HUES6 (cell line): ENCODE data around the gene GPR34.
"Not testable (repeated sequence)": the region's sequence is repeated elsewhere in the genome, so short reads cannot be mapped to it uniquely, and the experiment has no call there.

ENCODE experiments used
- H3K27ac ChIP-seq: 2 replicates; pipeline ENCODE4 v1.7.0; 2013; ENCODE audit warnings: low read depth, mild to moderate bottlenecking, low read length, inconsistent platforms
- H3K27me3 ChIP-seq: 2 replicates; pipeline ENCODE4 v1.6.1; 2013; ENCODE audit warnings: low read length; ENCODE audit not compliant: control insufficient read depth, insufficient read depth
- H3K36me3 ChIP-seq: 2 replicates; pipeline ENCODE4 v1.6.1; 2013; ENCODE audit warnings: low read length; ENCODE audit not compliant: control insufficient read depth, insufficient read depth
- H3K4me1 ChIP-seq: 2 replicates; pipeline ENCODE4 v1.6.1; 2013; ENCODE audit warnings: low read length; ENCODE audit not compliant: control insufficient read depth, insufficient read depth
- H3K4me3 ChIP-seq: 2 replicates; pipeline ENCODE4 v1.5.1; 2013; ENCODE audit warnings: low read depth, low read length
- H3K9ac ChIP-seq: one replicate; pipeline ENCODE4 v1.6.1; 2013; ENCODE audit warnings: mild to moderate bottlenecking, low read length
- H3K9me3 ChIP-seq: 2 replicates; pipeline ENCODE4 v1.6.1; 2013; ENCODE audit warnings: low read depth, low read length; ENCODE audit not compliant: control insufficient read depth, insufficient read depth

Gene GPR34, protein sequence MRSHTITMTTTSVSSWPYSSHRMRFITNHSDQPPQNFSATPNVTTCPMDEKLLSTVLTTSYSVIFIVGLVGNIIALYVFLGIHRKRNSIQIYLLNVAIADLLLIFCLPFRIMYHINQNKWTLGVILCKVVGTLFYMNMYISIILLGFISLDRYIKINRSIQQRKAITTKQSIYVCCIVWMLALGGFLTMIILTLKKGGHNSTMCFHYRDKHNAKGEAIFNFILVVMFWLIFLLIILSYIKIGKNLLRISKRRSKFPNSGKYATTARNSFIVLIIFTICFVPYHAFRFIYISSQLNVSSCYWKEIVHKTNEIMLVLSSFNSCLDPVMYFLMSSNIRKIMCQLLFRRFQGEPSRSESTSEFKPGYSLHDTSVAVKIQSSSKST

DNA sequence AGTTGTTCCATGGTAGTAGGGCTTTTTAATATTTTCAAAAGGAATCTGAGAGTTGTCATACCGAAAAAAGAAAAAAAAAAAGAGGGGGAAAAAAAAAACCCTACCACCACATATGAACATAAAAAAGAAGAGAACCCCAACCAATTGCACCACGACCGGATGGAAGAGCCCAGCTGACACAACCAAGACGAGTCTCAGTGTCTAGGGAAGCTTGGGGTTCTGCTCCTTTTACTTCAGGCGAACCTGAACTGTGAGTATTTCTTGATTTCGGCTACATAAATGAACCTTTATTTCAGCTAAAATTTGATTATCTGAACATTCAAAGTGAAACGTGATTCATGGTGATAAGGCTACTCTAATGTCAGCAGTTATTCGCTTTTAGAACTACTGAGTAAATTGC lies at the start of gene GPR34:
Gene GPR34 (plus strand): TSS at position 139 of the 400 bp plus-strand sequence. CDS start 6,661 bp downstream, outside the sequence.
- Histone ChIP-seq H3K4me3 (no peak within 1 kb of the TSS), H3K4me1 (no peaks in the 10 kb centered on the region), H3K27me3 (no peaks in the 10 kb centered on the region), H3K9ac (no peak within 1 kb of the TSS), H3K27ac (no peak within 1 kb of the TSS), H3K36me3 (no peaks in the 10 kb centered on the region), H3K9me3 (no peaks in the 10 kb centered on the region; the same call in 1 of the 2 replicates)

DNA sequence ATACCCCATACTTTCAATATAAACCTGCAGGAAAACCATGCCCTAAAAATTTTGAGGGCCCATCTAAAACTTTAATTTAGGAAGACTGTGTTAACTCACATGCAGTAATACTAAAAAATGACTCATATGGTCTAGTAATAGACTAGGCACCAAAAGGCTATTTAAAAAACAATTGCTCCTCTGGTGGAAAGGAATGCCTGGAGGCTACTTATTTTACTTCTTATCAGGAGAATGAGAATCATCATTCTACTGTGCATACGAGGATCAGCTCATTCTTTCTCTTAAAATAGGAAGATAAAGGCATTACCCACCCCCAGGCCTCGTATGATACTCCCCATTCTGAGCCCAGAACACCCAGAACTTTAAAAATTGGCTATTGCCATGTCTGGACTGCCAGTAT lies 42.6 kb upstream of the GPR34 start:
- H3K4me3 ChIP-seq, H3K27me3 ChIP-seq, H3K27ac ChIP-seq, H3K9ac ChIP-seq, H3K4me1 ChIP-seq: not testable (repeated sequence)
- H3K9me3 ChIP-seq, result peaks cover 28% of the 10 kb centered on the region
- H3K36me3 ChIP-seq, result peaks cover 26% of the 10 kb centered on the region; the same call in 1 of the 2 replicates

DNA sequence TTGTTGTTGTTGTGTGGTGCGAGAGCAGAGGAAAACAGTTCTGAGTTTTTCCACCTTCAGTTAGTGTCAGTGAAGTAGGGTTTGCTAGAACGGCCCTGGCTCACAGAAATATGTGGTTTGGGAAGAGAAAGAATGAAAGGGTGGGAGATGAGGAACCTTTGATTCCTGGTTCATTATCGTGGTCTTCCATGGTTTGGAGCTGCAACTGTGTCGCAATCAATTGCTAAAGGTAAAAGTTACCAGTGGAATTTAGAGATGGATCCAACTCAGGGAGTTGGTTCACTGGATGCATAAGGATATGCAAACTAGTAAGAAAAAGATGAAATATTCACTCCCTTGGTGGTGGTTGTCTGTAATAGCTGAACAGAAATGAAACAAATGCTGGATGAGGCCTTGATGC lies 35.6 kb upstream of the GPR34 start:
- no peak overlapping the region for H3K9ac ChIP-seq
- H3K36me3 ChIP-seq, result peaks cover 33% of the 10 kb centered on the region
- no peak overlapping the region for H3K27ac ChIP-seq
- H3K9me3 ChIP-seq, result peaks cover 5% of the 10 kb centered on the region; the same call in 1 of the 2 replicates
- H3K4me1 ChIP-seq, result no peaks in the 10 kb centered on the region; the same call in 1 of the 2 replicates
- no peaks in the 10 kb centered on the region for H3K27me3 ChIP-seq
- H3K4me3 ChIP-seq, result no peak overlapping the region

DNA sequence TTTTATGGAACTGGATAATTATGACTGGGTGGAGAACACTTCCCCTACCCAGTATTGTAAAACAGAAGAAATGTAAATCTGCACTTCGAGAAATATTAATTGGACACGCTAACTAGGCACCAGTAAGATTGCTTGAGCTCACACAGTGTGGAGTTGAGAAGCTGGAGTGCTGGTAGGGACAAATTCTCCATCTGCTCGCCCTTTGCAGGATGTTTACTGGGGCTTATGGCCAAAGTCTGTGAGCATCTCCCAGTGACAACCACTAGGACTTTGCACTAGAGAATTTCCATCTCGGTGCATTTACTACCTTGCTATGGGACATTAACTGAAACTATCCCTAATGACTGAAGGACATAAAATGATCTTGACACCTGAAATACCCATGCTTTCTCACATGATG lies 33.7 kb upstream of the GPR34 start:
- Histone ChIP-seq H3K27me3 (no peaks in the 10 kb centered on the region), H3K27ac (no peak overlapping the region)

DNA sequence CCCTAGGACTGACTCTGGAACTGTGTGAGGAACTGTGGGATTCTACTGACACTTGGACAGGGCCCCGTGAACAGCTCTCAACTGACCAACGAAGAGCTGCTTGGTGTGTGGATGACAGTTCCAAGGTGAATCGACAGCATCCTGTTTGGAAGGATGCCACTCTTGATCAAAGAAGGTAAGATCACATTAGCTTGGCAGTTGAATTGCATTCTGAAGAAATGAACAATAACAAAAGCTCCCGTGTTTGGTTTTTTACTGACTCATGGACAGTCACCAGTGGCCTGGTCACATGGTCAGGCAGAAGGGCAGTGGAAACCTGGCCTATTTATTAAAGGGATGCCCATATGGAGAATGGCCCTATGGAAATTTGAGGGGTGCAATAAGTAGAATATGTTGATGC lies 33.1 kb upstream of the GPR34 start:
- H3K27ac ChIP-seq, result no peak overlapping the region
- no peaks in the 10 kb centered on the region for H3K9me3 ChIP-seq
- no peaks in the 10 kb centered on the region for H3K27me3 ChIP-seq
- H3K4me3 ChIP-seq, result no peak overlapping the region
- no peaks in the 10 kb centered on the region for H3K4me1 ChIP-seq
- H3K36me3 ChIP-seq, result peaks cover 53% of the 10 kb centered on the region
- H3K9ac ChIP-seq, result no peak overlapping the region

More for the DNA sequence above, 33.7 kb upstream of the GPR34 start:
- H3K9me3 ChIP-seq, result no peaks in the 10 kb centered on the region
- no peak overlapping the region for H3K9ac ChIP-seq
- H3K4me1 ChIP-seq, result no peaks in the 10 kb centered on the region; the same call in 1 of the 2 replicates
- peaks cover 53% of the 10 kb centered on the region for H3K36me3 ChIP-seq
- H3K4me3 ChIP-seq, result no peak overlapping the region

DNA sequence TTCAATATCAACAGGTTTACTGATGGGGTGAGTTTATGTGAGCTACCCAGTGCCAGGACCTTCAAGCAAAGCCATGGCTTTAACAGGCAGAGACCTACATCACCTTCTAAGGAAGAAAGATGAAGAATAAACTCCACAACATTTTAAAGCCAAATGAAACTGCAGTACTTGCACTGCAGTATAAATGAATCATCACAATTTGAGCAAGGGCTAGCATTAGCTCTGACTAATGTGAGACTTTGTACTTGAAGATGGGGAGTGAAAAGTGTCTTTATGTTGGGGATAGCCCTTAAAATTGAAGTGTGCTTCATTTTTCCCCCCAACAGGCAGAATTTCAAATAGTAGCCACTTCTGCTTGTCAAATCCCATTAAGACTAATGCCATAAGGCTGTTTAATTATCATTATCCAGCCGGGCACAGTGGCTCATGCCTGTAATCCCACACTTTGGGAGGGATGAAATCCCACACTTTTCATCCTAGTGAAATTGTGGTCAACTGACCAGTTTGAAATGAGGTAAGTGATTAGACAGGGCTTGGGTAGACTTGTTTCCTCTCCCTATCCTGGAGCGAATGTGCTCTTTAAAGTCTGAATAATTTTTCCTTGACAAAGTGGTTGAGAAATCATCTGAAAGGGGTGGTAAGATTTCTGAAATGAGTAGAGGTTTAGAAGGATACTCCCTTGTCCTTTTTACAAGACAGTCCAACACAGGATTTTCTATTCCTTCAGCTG lies 27.2 kb upstream of the GPR34 start:
- H3K27me3 ChIP-seq, result no peaks in the 10 kb centered on the region
- H3K36me3 ChIP-seq, result peaks cover 51% of the 10 kb centered on the region
- no peak overlapping the region for H3K27ac ChIP-seq

DNA sequence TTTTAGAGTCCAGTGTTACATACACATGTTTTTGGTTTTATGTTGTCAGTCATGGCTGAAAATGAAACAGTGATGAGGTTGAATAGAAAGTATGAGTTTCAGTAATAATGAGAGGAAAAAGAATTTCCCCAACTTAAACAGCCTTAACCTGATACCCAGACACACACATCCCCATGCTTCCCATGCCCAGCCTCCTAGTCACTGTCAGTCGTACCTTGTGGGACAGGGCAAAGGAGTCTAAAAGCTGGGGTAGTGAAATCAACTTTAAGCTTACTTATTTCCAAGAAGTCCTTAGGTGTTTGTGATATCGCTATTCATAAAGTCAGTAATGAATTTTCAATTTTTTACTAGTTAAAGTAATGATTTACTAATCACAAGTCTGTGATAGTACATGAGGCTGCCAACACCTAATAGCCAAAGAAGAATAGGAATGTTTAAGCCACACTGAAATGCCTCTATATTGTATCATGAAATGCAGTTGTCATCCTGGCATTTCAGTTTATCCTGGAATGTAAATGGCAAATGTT lies 24.3 kb upstream of the GPR34 start:
- Histone ChIP-seq H3K4me1 (no peaks in the 10 kb centered on the region), H3K9ac (no peak overlapping the region), H3K9me3 (no peaks in the 10 kb centered on the region), H3K27me3 (no peaks in the 10 kb centered on the region), H3K4me3 (no peak overlapping the region), H3K36me3 (peaks cover 32% of the 10 kb centered on the region), H3K27ac (no peak overlapping the region)

More for the DNA sequence above, 27.2 kb upstream of the GPR34 start:
- H3K9me3 ChIP-seq, result no peaks in the 10 kb centered on the region
- H3K4me3 ChIP-seq, result no peak overlapping the region
- H3K9ac ChIP-seq, result no peak overlapping the region
- H3K4me1 ChIP-seq, result no peaks in the 10 kb centered on the region

DNA sequence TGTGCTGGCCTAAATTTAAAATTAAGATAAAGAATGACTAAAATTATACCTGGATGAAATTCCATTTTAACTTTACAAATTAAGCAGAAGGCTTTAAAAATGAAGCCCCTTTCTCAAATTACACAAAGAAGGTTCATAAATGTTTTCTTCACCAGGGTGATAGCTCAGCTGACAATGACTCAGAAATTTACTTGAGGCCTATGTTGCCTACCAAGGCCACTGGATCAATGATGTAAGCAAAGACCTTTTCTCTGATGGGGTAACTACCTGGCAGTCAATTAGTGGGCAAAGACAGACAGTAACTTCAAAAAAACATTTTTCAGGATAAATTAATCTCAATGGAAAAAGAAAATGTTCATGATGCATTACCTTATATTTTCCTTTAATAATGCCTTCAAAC lies 23.9 kb upstream of the GPR34 start:
- Histone ChIP-seq H3K27me3 (no peaks in the 10 kb centered on the region), H3K27ac (no peak overlapping the region), H3K4me1 (no peaks in the 10 kb centered on the region), H3K9ac (no peak overlapping the region), H3K36me3 (peaks cover 27% of the 10 kb centered on the region), H3K4me3 (no peak overlapping the region), H3K9me3 (no peaks in the 10 kb centered on the region)

DNA sequence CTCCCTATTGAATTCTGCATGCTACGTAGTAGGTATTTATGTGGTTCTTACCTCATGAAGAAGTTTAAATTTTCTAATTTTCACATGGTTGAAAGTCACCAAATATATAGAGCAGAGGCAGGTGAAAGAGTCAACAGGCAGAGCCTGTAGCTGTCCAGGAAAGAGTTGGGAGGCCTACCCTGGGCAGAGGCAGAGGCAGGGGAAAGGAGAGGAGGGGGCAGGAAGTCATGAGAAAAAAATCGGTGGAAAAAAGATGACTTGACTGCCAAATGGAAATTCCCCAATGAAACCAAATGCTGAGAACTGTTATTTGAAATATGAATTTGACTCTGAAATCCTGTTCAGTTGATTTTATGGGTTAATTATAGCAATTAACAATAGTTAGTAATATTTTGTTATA lies 23.1 kb upstream of the GPR34 start:
- Histone ChIP-seq H3K9me3 (no peaks in the 10 kb centered on the region), H3K4me3 (no peak overlapping the region), H3K27ac (no peak overlapping the region), H3K9ac (no peak overlapping the region), H3K36me3 (peaks cover 23% of the 10 kb centered on the region), H3K27me3 (no peaks in the 10 kb centered on the region), H3K4me1 (no peaks in the 10 kb centered on the region)

DNA sequence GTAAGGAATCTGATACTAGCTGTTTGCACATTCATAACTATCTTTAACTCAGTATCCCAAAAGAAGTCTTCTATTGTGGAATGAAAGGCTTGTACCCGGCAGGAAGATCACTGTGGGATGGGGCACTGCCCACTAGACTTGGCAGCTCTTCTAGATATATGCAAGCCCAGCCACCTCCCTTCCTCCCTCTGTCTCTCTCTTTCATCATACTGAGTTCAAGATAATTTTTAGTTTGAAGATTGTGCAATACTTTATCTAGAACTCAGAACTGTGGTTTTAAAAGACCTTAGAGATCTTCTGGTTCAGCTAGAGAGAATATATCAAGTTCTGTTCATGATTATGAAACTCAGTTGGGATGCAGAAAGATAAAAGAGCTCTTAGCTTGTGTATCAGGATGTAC lies 22.5 kb upstream of the GPR34 start:
- H3K27me3 ChIP-seq, result no peaks in the 10 kb centered on the region
- no peak overlapping the region for H3K9ac ChIP-seq
- H3K4me1 ChIP-seq, result no peaks in the 10 kb centered on the region
- H3K9me3 ChIP-seq, result no peaks in the 10 kb centered on the region
- H3K27ac ChIP-seq, result no peak overlapping the region
- peaks cover 22% of the 10 kb centered on the region for H3K36me3 ChIP-seq
- no peak overlapping the region for H3K4me3 ChIP-seq

DNA sequence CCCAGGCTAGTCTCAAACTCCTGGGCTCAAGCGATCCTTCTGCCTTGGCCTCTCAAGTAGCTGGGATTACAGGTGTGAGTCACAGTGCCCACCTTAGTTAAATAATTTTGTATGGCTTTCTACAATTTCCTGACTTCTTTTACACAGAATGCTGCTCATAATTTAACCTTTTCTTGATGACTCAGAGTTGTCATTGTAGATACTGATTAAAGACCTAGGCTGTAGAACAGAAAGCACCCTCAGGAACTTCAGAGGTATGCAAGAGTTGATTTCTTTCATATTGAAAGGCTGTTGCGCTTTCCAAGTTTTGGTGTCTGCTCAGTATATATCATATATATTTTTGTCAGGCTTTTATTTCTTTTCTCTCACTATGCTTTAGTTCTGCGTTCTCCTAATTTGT lies 21.1 kb upstream of the GPR34 start:
- no peaks in the 10 kb centered on the region for H3K27me3 ChIP-seq
- H3K4me1 ChIP-seq, result no peaks in the 10 kb centered on the region
- no peak overlapping the region for H3K9ac ChIP-seq
- peaks cover 18% of the 10 kb centered on the region for H3K36me3 ChIP-seq
- H3K9me3 ChIP-seq, result no peaks in the 10 kb centered on the region
- no peak overlapping the region for H3K27ac ChIP-seq
- H3K4me3 ChIP-seq, result no peak overlapping the region
